ENCODE data around the gene FOXI3.

GRCh38 chr2:88471083-88471942, 18.8 kb upstream of the FOXI3 start:
- TF ChIP-seq, protein P1, sequence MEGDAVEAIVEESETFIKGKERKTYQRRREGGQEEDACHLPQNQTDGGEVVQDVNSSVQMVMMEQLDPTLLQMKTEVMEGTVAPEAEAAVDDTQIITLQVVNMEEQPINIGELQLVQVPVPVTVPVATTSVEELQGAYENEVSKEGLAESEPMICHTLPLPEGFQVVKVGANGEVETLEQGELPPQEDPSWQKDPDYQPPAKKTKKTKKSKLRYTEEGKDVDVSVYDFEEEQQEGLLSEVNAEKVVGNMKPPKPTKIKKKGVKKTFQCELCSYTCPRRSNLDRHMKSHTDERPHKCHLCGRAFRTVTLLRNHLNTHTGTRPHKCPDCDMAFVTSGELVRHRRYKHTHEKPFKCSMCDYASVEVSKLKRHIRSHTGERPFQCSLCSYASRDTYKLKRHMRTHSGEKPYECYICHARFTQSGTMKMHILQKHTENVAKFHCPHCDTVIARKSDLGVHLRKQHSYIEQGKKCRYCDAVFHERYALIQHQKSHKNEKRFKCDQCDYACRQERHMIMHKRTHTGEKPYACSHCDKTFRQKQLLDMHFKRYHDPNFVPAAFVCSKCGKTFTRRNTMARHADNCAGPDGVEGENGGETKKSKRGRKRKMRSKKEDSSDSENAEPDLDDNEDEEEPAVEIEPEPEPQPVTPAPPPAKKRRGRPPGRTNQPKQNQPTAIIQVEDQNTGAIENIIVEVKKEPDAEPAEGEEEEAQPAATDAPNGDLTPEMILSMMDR (IDR thresholded peaks at IDR 0.05), result no peak
- no peak for TF ChIP-seq POLR2A (IDR thresholded peaks at IDR 0.05; ENCODE audit: low read depth)
- no peak for TF ChIP-seq POLR2AphosphoS5 (IDR thresholded peaks at IDR 0.05)
- no peak for TF ChIP-seq EP300 (IDR thresholded peaks at IDR 0.05)
